IPS-20b (cell line): ENCODE data around the gene SLC39A13.
A peak's percentile ranks its signal among the peaks of the same experiment; 100 is the strongest.
"Not testable (repeated sequence)": the region's sequence is repeated elsewhere in the genome, so short reads cannot be mapped to it uniquely, and the experiment has no call there.

Experiments
- H3K27ac ChIP-seq: one replicate; pipeline ENCODE4 v1.5.1; 2013; ENCODE audit warnings: low read length
- H3K27me3 ChIP-seq: 2 replicates; pipeline ENCODE4 v1.6.1; 2013; ENCODE audit warnings: mild to moderate bottlenecking, low read length, inconsistent platforms; ENCODE audit not compliant: insufficient read depth
- H3K36me3 ChIP-seq: 2 replicates; pipeline ENCODE4 v1.6.1; 2013; ENCODE audit warnings: low read depth, mild to moderate bottlenecking, inconsistent platforms, low read length, moderate library complexity; ENCODE audit not compliant: insufficient read depth
- H3K4me1 ChIP-seq: 2 replicates; pipeline ENCODE4 v1.6.1; 2013; ENCODE audit warnings: mild to moderate bottlenecking, control low read depth, inconsistent platforms, low read length, moderate library complexity; ENCODE audit not compliant: insufficient read depth
- H3K4me3 ChIP-seq: 2 replicates; pipeline ENCODE4 v1.5.1; 2013; ENCODE audit warnings: mild to moderate bottlenecking, low read length, inconsistent platforms
- H3K9ac ChIP-seq: 2 replicates; pipeline ENCODE4 v1.6.1; 2013; ENCODE audit warnings: low read depth, mild to moderate bottlenecking, inconsistent platforms, low read length, moderate library complexity
- H3K9me3 ChIP-seq: 2 replicates; pipeline ENCODE4 v1.6.1; 2013; ENCODE audit warnings: mild to moderate bottlenecking, low read depth, low read length, inconsistent platforms; ENCODE audit not compliant: insufficient read depth

SLC39A13 gene

GRCh38 chr11:47449541-47449940 lies 41.2 kb downstream of the SLC39A13 start:
- no peak overlapping the region for H3K4me3 ChIP-seq
- no peaks in the 10 kb centered on the region for H3K27me3 ChIP-seq
- H3K9ac ChIP-seq = no peak overlapping the region
- H3K27ac ChIP-seq = no peak overlapping the region
- no peaks in the 10 kb centered on the region for H3K36me3 ChIP-seq
- H3K4me1 ChIP-seq = no peaks in the 10 kb centered on the region
- H3K9me3 ChIP-seq = no peaks in the 10 kb centered on the region

GRCh38 chr11:47451436-47451835 lies 43.0 kb downstream of the SLC39A13 start:
- no peak overlapping the region for H3K9ac ChIP-seq
- no peaks in the 10 kb centered on the region for H3K27me3 ChIP-seq
- H3K27ac ChIP-seq = no peak overlapping the region
- no peaks in the 10 kb centered on the region for H3K36me3 ChIP-seq
- no peaks in the 10 kb centered on the region for H3K9me3 ChIP-seq
- no peaks in the 10 kb centered on the region for H3K4me1 ChIP-seq
- H3K4me3 ChIP-seq = no peak overlapping the region

GRCh38 chr11:47451990-47452389 lies 43.6 kb downstream of the SLC39A13 start:
- H3K27ac ChIP-seq = no peak overlapping the region

GRCh38 chr11:47453365-47453764 lies 45.0 kb downstream of the SLC39A13 start:
- H3K27ac ChIP-seq = no peak overlapping the region
- H3K4me1 ChIP-seq = no peaks in the 10 kb centered on the region
- H3K9me3 ChIP-seq = no peaks in the 10 kb centered on the region
- H3K9ac ChIP-seq = no peak overlapping the region
- H3K4me3 ChIP-seq = no peak overlapping the region
- H3K36me3 ChIP-seq = no peaks in the 10 kb centered on the region
- no peaks in the 10 kb centered on the region for H3K27me3 ChIP-seq

More at GRCh38 chr11:47451990-47452389, 43.6 kb downstream of the SLC39A13 start:
- Histone ChIP-seq H3K36me3 (no peaks in the 10 kb centered on the region), H3K4me3 (no peak overlapping the region), H3K9ac (no peak overlapping the region), H3K4me1 (no peaks in the 10 kb centered on the region), H3K9me3 (no peaks in the 10 kb centered on the region), H3K27me3 (no peaks in the 10 kb centered on the region)

GRCh38 chr11:47454258-47454671 lies 45.9 kb downstream of the SLC39A13 start:
- H3K9me3 ChIP-seq, H3K4me1 ChIP-seq, H3K27ac ChIP-seq, H3K4me3 ChIP-seq, H3K36me3 ChIP-seq, H3K27me3 ChIP-seq, H3K9ac ChIP-seq: not testable (repeated sequence)

- no peak overlapping the region for H3K9ac ChIP-seq
- H3K36me3 ChIP-seq = peaks cover 20% of the 10 kb centered on the region; the same call in 1 of the 2 replicates
- no peak overlapping the region for H3K4me3 ChIP-seq
- no peaks in the 10 kb centered on the region for H3K9me3 ChIP-seq
- no peak overlapping the region for H3K27ac ChIP-seq
- H3K27me3 ChIP-seq = no peaks in the 10 kb centered on the region
- H3K4me1 ChIP-seq = no peaks in the 10 kb centered on the region
Observed at GRCh38 chr11:47460571-47461235, 52.3 kb downstream of the SLC39A13 start.

GRCh38 chr11:47461876-47462275 lies 53.5 kb downstream of the SLC39A13 start:
- H3K9ac ChIP-seq = no peak overlapping the region
- no peak overlapping the region for H3K4me3 ChIP-seq
- no peak overlapping the region for H3K27ac ChIP-seq
- peaks cover 3% of the 10 kb centered on the region; the same call in 1 of the 2 replicates for H3K4me1 ChIP-seq
- H3K27me3 ChIP-seq = no peaks in the 10 kb centered on the region
- H3K9me3 ChIP-seq = no peaks in the 10 kb centered on the region
- H3K36me3 ChIP-seq = peaks cover 31% of the 10 kb centered on the region

- no peak overlapping the region for H3K27ac ChIP-seq
Observed at GRCh38 chr11:47464483-47464882, 56.1 kb downstream of the SLC39A13 start.

More at GRCh38 chr11:47464483-47464882, 56.1 kb downstream of the SLC39A13 start:
- H3K4me3 ChIP-seq = no peak overlapping the region
- H3K27me3 ChIP-seq = no peaks in the 10 kb centered on the region
- peaks cover 56% of the 10 kb centered on the region for H3K36me3 ChIP-seq
- peaks cover 23% of the 10 kb centered on the region for H3K4me1 ChIP-seq
- H3K9ac ChIP-seq = peak overlapping the region; percentile 29; the same call in 1 of the 2 replicates
- H3K9me3 ChIP-seq = no peaks in the 10 kb centered on the region
